Neural progenitor cell (in vitro differentiated cells): ENCODE measurements around the gene SH3BP5L. TPM values are rescaled to one million over a fixed set of nuclear protein-coding genes. Genes with fewer than 3 reads are reported as not detected.

Source experiments
- DNase-seq: peaks from one replicate; pipeline ENCODE4 v3.0.0-alpha.2; 2016; ENCODE audit warnings: low spot score
- H2AFZ ChIP-seq: fragments of 200-600 bp; sonication (generic); replicated peaks from 2 replicates; pipeline ENCODE4 v1.6.1; 2016; ENCODE audit warnings: antibody characterized with exemption
- H3F3A ChIP-seq: fragments of 200-600 bp; sonication (generic); 2 replicates; pipeline ENCODE4 v1.6.1; 2016; ENCODE audit warnings: antibody characterized with exemption, low read depth
- H3K27ac ChIP-seq: fragments of 200-600 bp; sonication (generic); 2 replicates; pipeline ENCODE4 v1.5.1; 2016; ENCODE audit warnings: mild to moderate bottlenecking
- H3K27me3 ChIP-seq: fragments of 200-600 bp; sonication (generic); 2 replicates; pipeline ENCODE4 v1.6.1; 2016; ENCODE audit warnings: mild to moderate bottlenecking, moderate library complexity
- H3K36me3 ChIP-seq: fragments of 200-600 bp; sonication (generic); 2 replicates; pipeline ENCODE4 v1.5.1; 2016
- H3K4me1 ChIP-seq: fragments of 200-600 bp; sonication (generic); 2 replicates; pipeline ENCODE4 v1.6.1; 2016; ENCODE audit warnings: mixed run types
- H3K4me2 ChIP-seq: fragments of 200-600 bp; sonication (generic); 2 replicates; pipeline ENCODE4 v1.6.1; 2016
- H3K4me3 ChIP-seq: fragments of 200-600 bp; sonication (generic); 2 replicates; pipeline ENCODE4 v1.5.1; 2016
- H3K79me2 ChIP-seq: fragments of 200-600 bp; sonication (generic); 2 replicates; pipeline ENCODE4 v1.6.1; 2016; ENCODE audit warnings: low read depth
- H3K9ac ChIP-seq: fragments of 200-600 bp; sonication (generic); 2 replicates; pipeline ENCODE4 v1.6.1; 2016
- H3K9me3 ChIP-seq: fragments of 200-600 bp; sonication (generic); 2 replicates; pipeline ENCODE4 v1.5.1; 2016; ENCODE audit warnings: low read depth
- H4K20me1 ChIP-seq: fragments of 200-600 bp; sonication (generic); 2 replicates; pipeline ENCODE4 v1.6.1; 2016; ENCODE audit warnings: low read depth
- H3K27ac Mint-ChIP-seq: 3 replicates; pipeline ENCODE4 v1.8.0; 2021; ENCODE audit warnings: mixed read lengths
- H3K27me3 Mint-ChIP-seq: 2 replicates; pipeline ENCODE4 v1.8.0; 2022; ENCODE audit warnings: low read depth, mild to moderate bottlenecking, inconsistent platforms, moderate library complexity, mixed read lengths; ENCODE audit not compliant: insufficient read depth
- H3K36me3 Mint-ChIP-seq: 3 replicates; pipeline ENCODE4 v1.8.0; 2021; ENCODE audit warnings: mixed read lengths
- H3K4me1 Mint-ChIP-seq: 3 replicates; pipeline ENCODE4 v1.8.0; 2021; ENCODE audit warnings: mixed read lengths
- H3K4me3 Mint-ChIP-seq: 3 replicates; pipeline ENCODE4 v1.8.0; 2021; ENCODE audit warnings: mild to moderate bottlenecking, moderate library complexity, mixed read lengths
- H3K9me3 Mint-ChIP-seq: 3 replicates; pipeline ENCODE4 v1.8.0; 2020; ENCODE audit warnings: mixed read lengths
- EZH2 ChIP-seq: fragments of 200-600 bp; sonication (generic); IDR thresholded peaks from 2 replicates; pipeline ENCODE4 v1.6.1; 2017; ENCODE audit warnings: antibody characterized with exemption, mild to moderate bottlenecking, moderate library complexity
- EZH2phosphoT487 ChIP-seq: fragments of 200-600 bp; sonication (generic); IDR thresholded peaks from 2 replicates; pipeline ENCODE4 v1.6.1; 2017; ENCODE audit warnings: antibody characterized with exemption
- total RNA-seq: library from RNA; depleted of rRNA; stranded (reverse); fragments of >200 nt; gene quantifications from 2 replicates; pipeline ENCODE4 v1.2.3, GENCODE V29; 2015; ENCODE audit warnings: low replicate concordance
- TF ChIP-seq, protein P1 (sequence below): fragments of 200-600 bp; sonication (generic); IDR thresholded peaks from 2 replicates; pipeline ENCODE4 v1.5.1; 2017; ENCODE audit warnings: antibody characterized with exemption, mild to moderate bottlenecking

SH3BP5L gene
- total RNA-seq, 1 donor from 2014 or later, result 9.6 TPM

DNA sequence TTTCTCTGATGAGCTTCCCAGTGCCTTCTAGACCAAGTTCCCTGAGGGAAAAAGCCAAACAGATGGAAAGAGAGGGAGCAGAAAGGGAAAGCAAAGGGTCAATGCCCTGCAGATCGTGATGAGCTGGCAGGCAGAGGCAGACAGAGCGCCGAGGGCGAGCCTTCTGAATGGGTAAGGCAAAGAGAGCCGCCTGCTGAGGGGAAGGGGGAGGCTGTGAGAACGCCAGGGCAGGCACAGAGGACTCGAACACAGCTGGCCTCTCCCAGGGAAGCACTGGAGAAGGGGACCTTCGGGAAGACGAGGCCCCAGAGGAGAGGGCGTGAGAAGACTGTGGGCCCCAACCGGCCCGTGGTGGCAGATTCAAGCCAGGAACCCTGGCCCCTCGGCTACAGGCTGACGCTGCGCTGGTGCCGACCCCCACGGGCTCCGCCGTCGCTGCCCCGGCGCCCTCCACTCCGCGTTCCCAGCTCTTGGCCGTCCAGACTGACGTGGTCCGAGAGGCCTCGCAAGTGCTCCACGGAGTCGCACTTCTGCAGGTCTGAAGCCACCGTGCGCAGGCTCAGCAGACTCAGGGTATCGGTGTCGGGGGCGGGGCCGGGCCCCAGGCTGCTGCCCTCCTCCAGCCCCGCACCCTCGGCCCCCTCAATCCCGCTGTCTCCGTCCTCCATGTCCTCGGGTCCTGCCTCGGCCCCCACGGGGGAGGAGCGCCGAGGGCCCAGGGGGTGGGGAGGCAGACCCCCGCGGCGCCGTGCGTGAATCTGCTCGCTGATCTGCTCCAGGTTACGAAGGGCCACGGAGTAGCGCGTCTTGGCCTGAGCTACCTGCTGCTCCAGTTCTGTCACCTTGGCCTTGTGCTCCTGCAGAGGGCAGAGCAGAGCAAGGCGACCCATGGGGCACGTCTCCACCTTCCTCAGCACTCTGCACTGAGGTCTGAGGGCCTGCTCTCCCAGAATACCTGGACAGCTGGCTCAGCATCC, 13.9 kb downstream of the SH3BP5L start:
- Histone ChIP-seq H2AFZ (no peak overlapping the region), H3K4me3 (no peak overlapping the region), H3K79me2 (no peaks in the 10 kb centered on the region), H3F3A (no peaks in the 10 kb centered on the region), H3K4me1 (no peaks in the 10 kb centered on the region), H4K20me1 (no peaks in the 10 kb centered on the region), H3K36me3 (no peaks in the 10 kb centered on the region), H3K9ac (no peak overlapping the region), H3K4me2 (no peak overlapping the region), H3K27ac (no peak overlapping the region), H3K9me3 (no peaks in the 10 kb centered on the region), H3K27me3 (no peaks in the 10 kb centered on the region)
- H3K9me3 Mint-ChIP-seq, result no peaks in the 10 kb centered on the region
- no peak overlapping the region for H3K27ac Mint-ChIP-seq
- TF ChIP-seq EZH2, result no peak
- TF ChIP-seq, protein P1, sequence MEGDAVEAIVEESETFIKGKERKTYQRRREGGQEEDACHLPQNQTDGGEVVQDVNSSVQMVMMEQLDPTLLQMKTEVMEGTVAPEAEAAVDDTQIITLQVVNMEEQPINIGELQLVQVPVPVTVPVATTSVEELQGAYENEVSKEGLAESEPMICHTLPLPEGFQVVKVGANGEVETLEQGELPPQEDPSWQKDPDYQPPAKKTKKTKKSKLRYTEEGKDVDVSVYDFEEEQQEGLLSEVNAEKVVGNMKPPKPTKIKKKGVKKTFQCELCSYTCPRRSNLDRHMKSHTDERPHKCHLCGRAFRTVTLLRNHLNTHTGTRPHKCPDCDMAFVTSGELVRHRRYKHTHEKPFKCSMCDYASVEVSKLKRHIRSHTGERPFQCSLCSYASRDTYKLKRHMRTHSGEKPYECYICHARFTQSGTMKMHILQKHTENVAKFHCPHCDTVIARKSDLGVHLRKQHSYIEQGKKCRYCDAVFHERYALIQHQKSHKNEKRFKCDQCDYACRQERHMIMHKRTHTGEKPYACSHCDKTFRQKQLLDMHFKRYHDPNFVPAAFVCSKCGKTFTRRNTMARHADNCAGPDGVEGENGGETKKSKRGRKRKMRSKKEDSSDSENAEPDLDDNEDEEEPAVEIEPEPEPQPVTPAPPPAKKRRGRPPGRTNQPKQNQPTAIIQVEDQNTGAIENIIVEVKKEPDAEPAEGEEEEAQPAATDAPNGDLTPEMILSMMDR, result no peak
- no peak for TF ChIP-seq EZH2phosphoT487
- H3K27me3 Mint-ChIP-seq, result peaks cover 2% of the 10 kb centered on the region
- H3K4me3 Mint-ChIP-seq, result no peak overlapping the region
- peaks cover 19% of the 10 kb centered on the region for H3K36me3 Mint-ChIP-seq
- DNase-seq, result no peak
- H3K4me1 Mint-ChIP-seq, result no peaks in the 10 kb centered on the region

DNA sequence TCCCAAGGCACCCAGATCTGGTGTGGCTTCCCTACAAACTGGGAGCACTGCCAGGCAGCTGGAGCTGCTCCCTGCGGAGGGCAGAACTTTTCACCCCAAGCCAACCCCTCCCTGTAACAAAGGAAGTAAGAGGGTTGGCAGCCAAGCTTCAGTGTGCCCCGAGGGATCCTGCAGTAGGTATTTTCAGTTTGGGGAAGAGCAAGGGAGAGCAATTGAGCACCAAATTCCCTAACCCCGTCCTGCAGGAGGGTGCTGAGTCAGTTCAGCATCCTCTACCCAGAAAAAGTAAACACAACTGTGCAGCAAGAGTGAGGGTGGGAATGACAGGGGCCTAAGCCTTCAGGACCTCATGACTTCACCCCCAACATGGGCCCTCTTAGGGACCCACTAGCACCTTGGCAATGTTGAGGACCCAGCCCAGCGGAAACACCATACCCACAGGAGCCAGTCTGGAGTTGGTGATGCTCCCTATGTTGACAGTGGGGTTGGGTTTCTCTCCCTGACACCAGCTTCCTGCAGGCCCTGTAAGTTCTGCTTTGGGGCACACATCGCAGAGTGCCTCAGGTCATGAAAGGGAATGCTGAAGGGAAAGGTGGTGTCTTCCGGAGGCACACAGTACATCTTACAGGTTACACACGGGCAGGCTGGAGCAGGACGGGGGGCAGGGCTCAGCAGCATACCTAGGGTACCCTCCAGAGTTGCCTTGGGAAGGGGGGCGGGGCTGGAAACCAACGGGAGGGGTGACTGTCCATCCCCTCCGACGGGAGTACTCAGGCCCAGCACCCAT, 14.8 kb downstream of the SH3BP5L start:
- no peaks in the 10 kb centered on the region for H3K9me3 Mint-ChIP-seq
- H3F3A ChIP-seq, result no peaks in the 10 kb centered on the region
- TF ChIP-seq EZH2, result no peak
- TF ChIP-seq EZH2phosphoT487, result no peak
- TF ChIP-seq, protein P1, result no peak
- H3K79me2 ChIP-seq, result no peaks in the 10 kb centered on the region
- no peak overlapping the region for H3K4me3 Mint-ChIP-seq
- DNase-seq, result no peak
- H3K27me3 ChIP-seq, result no peaks in the 10 kb centered on the region
- no peaks in the 10 kb centered on the region for H4K20me1 ChIP-seq
- no peaks in the 10 kb centered on the region for H3K9me3 ChIP-seq
- no peaks in the 10 kb centered on the region for H3K4me1 ChIP-seq
- peaks cover 2% of the 10 kb centered on the region for H3K27me3 Mint-ChIP-seq
- H3K27ac Mint-ChIP-seq, result no peak overlapping the region
- peaks cover 13% of the 10 kb centered on the region for H3K36me3 Mint-ChIP-seq
- no peaks in the 10 kb centered on the region for H3K4me1 Mint-ChIP-seq
- H3K36me3 ChIP-seq, result no peaks in the 10 kb centered on the region
- H3K4me3 ChIP-seq, result no peak overlapping the region
- H3K27ac ChIP-seq, result no peak overlapping the region
- H3K9ac ChIP-seq, result no peak overlapping the region
- no peak overlapping the region for H3K4me2 ChIP-seq
- H2AFZ ChIP-seq, result no peak overlapping the region

DNA sequence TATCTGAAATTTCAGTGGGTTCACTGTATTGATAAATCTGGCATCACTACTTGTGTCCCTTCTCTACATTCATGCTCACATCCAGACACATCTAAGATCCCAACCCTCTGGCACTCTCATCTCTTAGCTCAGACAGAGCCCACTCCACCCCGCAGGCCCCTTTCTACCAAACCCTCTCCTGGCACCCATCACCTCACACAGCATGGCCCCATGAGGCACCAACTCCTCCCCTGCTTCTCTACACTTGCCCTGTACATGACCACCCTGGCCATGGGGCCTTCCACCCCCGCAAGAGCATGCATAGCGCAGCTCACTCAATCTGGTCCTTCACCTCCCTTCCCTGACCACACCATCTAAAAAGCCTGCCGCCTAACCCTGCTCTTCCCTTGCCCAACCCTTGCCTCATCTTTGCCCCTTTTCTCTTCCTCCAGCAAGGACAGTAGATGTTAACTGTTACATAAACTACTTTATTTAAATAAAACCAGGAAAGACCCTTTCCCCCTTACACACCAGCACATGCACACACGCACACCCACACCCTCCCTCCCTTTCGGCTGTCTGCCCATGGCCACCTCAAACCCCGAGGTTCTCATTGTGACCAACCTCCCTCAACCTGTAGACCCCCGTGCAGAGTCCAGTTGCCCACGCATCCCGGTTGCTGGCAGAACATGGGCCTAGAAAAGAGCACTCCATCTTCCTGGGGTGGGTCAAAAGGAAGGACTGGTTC, 15.6 kb downstream of the SH3BP5L start:
- Histone ChIP-seq H3F3A (no peaks in the 10 kb centered on the region), H3K27ac (no peak overlapping the region), H3K36me3 (no peaks in the 10 kb centered on the region), H3K27me3 (no peaks in the 10 kb centered on the region), H4K20me1 (no peaks in the 10 kb centered on the region), H3K4me2 (no peak overlapping the region), H3K9ac (no peak overlapping the region), H3K79me2 (no peaks in the 10 kb centered on the region), H3K9me3 (no peaks in the 10 kb centered on the region), H2AFZ (no peak overlapping the region), H3K4me3 (no peak overlapping the region), H3K4me1 (no peaks in the 10 kb centered on the region)
- TF ChIP-seq EZH2phosphoT487, result no peak
- no peak for TF ChIP-seq EZH2
- TF ChIP-seq, protein P1, result no peak
- no peak overlapping the region for H3K27ac Mint-ChIP-seq
- DNase-seq, result no peak
- H3K4me3 Mint-ChIP-seq, result no peak overlapping the region
- H3K27me3 Mint-ChIP-seq, result peaks cover 2% of the 10 kb centered on the region
- H3K9me3 Mint-ChIP-seq, result no peaks in the 10 kb centered on the region
- peaks cover 8% of the 10 kb centered on the region for H3K36me3 Mint-ChIP-seq
- H3K4me1 Mint-ChIP-seq, result no peaks in the 10 kb centered on the region
